NCI-H146 treated with DMSO at 0.1 percent for 48 hours (cell line): ENCODE measurements around the gene PSMB7.

Source experiments
- DNase-seq: peaks from one replicate; lab custom pipeline; 2025; ENCODE audit not compliant: unreplicated experiment; lab: John Stamatoyannopoulos, UW

Gene PSMB7

DNA sequence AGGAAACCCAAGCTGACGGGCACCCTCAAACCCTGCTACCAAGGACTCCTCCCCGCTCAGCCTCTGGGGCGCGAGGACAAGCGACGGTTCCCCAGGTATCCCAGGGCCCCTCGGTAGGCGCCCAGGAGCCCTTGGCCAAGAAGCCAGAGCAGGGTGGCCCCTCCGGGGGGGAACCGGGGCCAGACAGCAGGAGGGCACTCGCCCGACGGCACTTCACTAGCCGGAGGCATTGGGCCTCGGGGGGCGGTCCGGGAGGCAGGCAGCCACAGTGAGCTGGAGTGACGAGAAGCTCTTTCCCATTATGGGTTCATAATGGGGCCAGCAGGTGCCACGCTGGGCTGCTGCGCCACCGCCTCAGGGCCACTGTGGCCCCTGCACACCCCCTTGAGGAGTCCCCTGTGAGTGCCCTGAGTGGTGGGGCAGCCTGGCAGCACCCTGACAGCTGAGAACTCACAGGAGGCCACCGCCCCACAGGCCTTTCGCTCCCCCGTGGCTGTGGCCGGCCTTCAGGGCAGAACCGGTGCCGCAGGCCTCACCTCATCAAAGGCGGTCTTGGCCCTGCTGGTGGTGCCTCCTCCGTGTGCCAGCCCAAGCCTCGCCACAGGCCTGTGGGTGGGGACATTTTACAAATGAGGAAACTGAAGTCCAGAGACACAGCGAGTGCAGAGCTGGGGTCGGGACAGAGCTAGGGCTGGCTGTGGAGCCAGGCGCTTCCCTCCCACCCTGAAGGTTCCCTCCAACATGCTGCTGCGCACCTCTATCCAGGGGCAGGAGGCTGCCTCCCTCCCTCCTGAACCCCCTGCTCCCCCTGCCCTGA, 68.7 kb downstream of the PSMB7 start:
- DNase-seq = no peak

DNA sequence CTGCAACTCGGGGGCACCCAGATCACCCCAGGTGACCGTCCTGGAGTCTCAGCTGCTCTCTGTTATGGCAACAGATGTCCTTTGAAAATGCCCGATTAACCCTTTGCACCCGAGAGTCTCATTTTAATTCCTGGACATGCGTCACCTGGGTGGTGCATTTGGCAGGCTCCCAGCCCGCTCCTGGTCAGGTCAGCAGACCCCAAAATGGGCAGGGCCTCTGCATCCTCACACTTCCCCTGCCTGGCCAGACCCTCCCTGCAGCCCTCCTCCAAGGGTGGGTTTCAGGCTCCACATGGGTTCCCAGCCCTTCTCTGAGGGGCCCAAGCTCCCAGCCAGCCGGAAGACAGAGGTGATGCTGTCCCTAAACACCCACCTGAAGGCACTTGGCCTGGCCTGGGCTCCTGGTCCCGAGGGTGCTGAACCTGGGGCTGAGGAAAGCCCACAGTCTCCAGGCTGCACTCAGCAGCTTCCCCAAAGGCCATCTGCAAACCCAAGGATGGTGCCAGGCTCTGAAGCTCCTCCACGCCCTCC, 69.4 kb downstream of the PSMB7 start:
- DNase-seq = no peak

DNA sequence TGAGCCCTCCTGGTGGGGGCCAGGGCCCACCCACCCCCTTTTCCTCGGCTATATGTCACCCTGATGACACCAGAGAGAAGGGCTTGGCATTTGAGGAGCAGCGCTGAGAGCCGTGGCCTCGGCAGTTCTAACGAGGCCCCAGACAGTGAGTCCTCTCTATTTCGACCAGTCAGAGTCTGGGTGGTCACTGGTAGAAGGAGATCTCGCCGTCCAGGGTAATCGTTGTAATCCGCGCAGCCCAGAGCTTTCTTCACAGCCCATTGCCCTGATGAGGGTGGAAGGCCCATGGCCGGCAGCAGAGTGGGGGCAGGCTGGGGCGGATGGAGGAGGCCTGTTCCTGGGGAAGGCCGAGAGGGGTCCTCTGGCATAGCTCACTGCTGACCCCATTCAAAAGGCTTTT, 70.2 kb downstream of the PSMB7 start:
- no peak for DNase-seq

DNA sequence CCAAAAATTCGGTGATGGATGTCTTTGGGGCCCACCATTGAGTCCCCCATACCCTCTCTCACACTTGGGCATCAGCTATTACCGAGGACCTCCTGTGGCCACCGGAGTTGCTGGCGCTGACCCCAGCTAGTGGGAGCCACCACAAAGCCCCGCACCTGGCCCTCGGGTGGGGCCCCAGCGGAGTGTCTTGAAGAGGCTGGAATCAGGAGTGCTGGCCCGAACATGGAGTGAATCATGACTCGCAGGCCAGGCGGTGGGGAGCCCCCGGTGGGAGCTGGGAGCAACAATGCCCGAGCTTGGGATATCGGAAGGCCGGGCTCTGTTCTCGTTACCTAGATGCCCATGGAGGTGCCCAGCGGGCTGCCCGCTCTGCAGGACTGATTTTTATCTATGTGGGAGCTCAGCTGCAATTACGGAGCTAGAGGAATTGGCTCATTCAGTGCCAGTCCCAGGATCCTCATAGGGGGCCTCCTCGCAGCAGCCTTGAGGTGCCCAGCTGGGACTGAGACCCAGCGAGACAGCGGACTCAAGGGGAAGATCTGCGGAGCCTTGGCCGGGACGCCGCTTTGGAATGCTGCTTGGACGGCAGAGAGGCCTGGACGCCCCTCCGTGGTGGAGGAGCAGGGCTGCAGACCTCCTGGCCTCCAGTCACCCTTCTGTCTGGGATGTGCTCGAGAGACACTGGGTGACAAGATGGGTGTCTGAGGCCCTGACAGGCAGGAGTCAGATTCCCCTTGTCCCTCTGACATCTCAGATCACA, 70.8 kb downstream of the PSMB7 start:
- DNase-seq = no peak

DNA sequence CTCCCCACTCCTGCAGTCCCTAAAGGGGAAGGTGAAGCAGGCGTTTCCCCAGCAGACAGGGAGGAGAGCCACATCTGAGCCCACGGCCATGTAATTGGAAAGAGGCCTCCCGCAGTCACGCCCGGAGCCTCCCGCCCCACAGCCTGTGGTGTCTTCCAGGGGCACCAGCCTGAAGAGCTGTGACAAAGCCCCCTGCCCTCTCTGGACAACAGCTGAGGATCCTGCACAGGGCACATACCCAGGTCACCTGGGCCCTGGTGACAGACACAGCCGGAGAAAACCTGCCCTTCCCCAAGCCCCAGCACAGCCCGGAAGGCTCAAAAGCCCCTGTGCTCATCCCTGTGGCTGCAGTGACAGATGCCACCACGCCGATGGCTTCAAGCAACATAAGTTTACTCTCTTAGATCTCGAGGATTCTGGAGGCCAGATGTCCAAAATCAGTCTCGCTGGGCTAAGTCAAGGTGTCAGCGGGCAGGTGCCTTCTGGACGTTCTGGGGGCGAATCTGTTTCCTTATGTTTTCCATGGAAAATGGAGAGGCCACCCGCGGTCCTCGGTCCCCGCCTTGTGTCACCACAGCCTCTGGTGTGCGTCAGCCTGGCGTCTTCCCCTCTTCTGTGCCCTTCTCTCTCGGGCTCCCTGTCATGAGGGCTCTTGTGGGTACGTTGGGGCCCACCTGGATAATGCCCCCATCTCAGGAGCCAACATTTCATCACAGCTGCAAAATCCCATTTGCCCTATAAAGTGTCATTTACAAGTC, 71.5 kb downstream of the PSMB7 start:
- no peak for DNase-seq

DNA sequence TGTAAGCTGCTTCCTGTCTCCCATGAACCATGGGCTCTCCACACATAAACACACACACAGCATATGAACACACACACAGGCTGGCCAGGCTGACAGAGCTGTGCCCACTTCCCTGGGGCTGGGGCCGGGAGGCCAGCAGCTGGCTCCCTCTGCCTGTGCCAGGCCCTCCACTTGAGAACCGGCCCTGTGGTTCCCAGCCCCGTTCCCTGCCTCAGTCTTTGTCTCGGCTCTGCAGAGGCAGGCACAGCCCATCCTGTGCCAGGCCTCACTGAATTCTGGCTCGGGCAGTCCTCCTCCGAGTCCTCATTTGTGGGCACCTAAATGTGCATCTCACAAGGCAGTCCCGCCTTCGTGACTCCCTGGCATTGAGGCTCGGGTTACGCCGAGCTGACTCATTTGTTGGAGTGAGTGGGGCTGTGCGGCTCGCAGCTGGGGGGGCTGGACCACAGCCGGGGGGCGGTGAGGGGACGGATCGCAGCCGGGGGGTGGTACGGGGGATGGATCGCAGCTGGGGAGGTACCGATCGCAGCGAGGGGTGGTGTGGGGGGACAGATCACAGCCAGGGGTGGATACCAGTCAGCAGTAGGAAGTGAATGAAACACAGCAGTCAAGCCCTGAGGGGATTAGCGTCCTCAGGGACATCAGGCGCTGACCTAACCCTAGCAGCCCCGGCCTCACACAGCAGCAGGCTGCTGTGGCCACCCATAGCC, 72.3 kb downstream of the PSMB7 start:
- no peak for DNase-seq

DNA sequence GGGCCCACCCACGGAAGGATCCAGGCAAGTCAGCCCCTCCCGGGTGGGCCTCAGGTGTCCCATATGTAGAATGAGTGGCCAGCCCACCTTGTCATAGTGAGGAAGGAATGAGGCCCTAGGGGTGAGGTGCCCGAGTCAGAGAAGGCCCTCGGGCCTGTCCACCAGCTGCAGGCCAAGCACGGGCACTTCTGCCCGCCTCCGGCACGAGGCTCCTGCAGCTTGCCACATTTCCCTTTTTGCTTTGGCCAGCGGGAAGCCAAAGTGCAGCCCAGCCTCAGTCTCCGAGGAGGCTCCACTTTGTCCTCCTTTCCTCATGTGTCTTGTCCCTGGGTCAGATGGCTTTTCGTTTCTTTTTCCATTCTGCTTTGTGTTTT, 72.9 kb downstream of the PSMB7 start:
- DNase-seq = no peak

DNA sequence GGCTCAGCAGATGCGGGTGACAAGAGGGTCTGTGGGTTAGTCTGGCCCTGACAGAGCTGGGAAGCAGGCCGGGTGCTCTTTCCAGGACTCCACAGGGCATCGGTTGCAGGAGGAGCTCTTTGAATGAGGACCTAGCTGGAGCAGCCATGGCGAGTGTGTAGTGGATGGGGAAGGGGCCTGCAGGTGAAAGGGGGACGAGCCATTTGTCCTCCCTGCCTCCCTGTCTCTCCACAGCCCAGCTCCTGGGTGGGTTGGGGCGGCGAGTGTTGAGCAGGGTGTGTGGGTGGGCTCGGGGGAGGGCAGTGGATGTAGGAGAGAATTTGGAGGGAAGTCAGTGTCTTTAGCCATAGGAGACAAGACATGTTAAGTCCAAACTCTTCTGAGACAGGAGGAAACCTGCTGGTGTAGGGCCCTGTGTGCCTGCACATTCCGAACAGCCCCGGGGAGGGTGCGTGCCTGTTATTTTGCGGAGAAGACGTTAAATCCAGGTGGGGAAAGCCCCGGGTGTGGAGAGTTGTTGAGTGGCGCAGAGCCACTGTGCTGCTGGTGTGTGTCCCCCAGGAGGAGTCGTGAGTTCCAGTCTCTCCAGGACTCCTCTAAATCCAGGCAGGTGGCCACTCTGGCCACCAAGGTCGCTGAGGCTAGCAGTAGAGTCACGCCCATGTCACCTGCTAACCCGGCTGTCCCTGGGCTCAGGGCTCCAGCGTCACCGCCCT, 73.6 kb downstream of the PSMB7 start:
- DNase-seq = no peak

DNA sequence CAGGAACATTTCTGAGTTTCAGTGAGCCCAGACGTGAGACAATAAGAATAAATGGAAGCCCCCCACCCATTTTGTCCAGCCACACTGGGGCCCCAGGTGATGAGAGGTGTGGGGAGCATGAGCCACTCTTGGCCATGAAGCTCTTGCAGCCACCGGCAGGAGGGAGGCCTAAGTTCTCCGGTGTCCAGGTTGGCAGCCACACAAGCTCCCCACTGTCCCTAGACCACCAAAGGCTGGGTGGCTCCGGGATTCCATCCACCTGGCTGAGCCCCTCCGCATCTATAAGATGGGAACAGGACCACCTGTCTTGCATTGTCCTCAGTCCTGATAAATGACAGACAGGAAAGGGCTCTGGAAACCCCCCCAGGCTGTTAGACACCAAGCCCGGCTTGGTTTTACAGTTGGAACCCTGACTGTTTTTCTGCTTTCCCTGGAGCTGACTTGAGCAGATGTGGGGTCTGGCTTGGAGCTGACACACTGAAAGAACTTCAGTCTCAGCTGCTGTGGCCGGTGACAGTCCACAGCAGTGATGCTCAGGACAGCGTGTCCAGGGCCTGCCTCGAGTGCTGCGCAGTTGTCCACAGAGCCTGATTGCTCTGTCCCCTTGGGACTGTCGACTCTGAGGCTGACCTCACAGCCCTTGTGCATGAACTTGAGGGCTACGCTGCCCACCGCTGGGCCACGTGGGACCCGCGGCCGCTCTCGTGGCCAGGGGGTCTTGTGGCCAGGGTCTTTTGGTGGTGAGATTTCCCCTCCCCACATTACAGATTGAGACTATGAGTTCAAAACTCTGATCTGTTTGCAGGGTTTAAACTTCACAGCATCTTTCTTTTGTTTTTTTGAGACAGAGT, 74.8 kb downstream of the PSMB7 start:
- DNase-seq = no peak

DNA sequence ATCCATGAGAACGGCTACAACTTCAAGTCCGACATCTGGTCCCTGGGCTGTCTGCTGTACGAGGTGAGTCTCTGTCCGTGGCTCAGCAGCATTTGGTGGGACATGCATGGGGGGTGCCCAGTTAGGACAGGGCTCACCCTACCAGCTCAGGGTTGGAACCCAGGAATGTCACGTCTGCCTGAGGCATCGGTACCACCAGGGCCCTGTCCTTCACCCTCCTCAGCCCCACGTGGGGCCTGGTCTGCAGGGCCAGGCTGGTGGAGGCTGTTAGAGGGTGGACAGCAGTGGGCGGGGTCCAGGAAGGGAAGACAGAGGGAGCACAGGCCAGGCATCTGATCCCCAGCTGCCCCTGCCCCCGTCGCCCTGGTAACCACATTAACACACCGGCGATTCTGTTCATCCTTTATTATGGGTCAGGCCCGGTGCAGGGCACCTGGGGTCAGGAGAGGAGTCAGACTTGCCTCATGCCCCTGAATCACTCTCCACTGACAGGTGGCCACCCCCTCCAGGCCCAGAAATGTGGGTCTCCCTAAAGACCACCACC, 75.6 kb downstream of the PSMB7 start:
- DNase-seq = no peak

DNA sequence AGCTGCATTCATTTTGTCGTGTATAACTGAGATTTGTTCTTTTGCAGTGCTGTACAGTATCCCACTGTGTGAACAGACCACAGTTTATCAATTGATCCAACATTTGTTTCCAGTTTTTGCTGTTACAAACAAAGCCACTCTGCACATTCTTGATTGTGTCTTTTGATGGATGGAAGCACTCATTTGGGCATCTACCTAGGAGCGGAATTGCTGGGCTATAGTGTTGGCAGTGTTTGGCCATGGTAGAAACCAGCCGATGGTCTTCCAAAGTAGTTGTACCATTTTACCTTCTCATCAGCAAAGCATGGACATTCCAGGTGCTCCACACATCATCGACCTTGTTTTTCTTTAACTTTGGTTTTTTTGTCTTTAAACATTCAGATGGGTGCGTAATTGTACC, 77.7 kb downstream of the PSMB7 start:
- DNase-seq = no peak

DNA sequence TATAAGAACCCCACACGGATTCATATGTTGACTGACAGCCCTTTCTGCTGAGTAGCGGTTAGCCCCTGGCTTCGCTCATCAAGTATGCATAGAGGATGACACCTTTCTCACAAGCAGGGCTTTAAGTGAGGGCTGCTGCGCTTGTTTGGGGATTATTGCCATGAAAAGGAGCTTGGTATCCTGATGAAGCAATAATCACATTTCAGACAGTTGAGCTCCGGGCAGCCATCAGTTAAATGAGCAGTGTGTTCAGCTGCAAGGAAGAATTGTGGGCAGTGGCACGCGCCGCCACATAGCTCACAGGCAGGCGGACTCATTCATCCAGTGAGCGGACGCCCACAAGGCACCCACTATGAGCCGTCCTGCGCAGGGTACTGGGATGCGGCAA, 79.9 kb downstream of the PSMB7 start:
- no peak for DNase-seq

DNA sequence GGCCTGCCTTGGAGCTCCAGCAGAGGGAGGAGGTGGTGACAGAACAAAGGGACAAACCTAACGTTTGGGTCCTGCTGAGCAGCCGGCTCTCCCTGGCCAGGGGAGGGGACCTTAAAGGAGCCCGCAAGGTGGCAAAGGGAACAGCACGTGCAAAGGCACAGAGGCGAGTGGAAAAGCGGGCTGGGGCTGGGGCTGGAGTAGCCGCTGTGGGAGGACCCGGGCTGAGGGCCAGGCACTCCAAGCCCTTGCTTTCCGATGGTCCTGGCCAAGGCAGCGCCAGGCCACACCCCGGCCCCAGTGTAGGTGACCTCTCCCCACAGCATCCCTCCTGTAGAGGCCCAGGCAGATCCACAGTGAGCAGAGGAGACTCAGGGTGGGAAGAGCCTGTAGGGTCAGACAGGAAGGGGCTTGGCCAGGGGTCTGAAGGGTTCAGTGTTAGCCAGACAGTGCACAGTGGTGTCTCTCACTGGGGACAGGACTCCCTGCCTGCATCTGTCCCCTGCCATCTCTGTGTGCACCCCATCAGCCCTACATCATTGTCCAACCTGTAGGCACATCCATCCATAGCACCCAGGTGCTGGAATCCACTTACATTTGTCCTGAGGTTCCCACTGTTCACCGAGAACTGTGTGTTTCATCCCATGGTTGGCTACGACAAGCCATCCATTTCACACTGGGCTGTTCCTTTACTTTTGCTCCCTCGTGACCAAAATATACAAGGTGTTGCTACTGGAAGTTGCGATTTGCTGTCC, 80.5 kb downstream of the PSMB7 start:
- no peak for DNase-seq

DNA sequence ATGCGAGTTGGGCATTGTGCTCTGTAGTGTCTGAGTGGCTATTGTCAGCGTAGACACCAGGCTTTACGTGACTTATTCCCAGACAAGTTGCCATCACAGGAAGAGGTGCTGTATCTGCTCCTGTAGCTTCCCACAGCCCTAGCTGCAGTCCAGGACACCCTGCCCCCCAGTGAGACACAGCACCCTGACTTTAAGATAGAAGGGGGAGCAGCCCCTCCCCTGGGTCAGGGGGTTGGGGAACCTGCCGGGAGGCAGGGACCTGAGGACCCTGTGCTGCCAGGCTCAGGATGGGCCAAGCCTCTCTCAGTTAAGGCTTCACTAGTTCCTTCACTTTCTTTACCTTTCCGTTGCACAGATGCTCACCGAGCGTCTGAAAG, 82.1 kb downstream of the PSMB7 start:
- DNase-seq = no peak

DNA sequence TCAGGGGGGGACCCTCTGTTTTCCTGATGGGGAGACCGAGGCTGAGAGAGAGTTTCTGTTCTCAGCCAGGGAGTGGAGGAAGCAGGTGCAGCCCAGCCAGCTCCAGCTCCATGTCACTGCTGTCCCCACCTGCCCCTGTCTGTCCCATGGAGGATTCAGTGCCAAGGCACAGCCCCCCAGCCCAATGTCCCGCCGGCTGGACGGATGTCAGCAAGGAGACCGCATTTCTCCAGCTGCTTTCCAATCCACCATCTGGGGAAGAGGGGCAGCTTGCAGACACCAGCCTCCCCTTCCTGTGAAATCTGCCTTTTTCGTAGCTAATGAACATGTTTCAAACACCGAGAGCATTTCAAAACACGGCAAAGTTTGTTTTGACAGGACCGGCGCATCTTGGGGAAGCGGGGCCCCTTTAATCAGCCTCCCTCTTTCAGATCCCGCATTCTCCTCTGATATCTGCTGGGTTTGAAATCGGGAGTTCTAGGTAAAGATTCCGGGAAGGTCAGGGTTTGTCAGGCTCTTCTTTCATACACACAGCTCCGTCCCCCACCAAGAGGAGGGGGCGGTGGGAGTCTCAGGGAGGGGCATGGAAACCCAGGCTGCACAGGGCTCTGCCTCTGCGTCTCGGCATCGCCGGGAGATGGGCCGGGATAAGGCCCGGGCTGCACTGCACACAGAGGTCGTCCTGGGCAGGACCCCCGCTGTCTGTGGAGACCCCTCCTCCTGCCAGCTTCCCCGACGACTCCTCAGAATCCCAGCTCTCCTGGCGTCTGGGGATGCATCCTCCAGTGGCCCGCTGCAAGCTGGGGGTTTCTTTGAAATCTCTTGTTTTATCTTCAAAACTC, 82.7 kb downstream of the PSMB7 start:
- DNase-seq = no peak

DNA sequence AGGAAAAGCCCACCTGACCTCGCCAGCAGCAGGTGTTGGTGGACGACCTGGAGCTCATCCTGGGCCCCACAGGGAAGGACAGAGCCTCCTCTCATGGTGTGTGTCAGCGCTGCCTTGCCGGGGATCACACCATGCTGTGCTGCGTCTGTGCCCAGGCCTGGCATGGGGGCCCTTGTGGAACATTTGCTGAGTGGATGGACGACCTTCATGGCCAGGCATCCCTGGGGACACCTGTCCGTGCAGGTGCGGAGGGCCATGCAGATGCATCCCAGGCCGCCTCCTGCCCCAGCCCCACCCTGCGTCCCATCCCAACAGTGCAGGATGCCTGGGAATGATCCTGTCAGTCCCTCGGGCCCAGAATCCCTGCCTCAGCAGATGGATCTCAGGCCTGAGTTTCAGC, 83.7 kb downstream of the PSMB7 start:
- no peak for DNase-seq

DNA sequence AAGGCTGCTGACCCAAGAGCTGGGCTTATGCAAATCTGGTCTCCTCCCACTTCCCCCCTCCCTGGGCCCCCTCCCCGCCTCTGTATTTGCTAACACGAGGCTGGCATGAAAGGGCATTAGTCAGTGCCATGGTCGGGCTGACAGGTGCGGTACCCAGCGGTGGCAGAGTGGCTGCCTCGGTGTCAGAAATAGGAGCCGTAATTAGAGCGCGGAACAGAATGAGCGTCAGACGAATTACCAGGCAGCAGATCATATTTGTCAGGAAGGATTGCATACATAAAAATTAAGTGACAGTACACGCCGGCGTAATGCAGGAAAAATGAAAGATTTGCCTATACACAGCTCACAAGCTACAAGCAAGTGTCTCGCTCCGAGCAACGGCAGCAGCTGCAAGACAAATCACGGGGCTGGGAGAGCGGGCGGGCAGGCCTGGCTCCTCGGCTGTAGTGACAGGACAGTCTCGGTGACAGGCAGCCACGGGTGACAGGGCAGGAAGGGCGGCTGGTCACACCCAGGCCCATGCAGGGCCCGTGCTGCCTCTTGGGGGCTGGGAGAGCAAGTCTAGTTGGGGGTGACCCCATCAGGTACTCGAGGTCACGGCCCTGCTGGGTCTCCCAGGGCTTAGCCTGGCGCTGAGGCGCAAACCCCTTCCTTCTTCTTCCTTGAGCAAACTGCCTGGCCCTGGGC, 85.1 kb downstream of the PSMB7 start:
- no peak for DNase-seq
